Endothelial cell of umbilical vein (primary cell): Measurements from ENCODE around the gene SLC6A1. TPM values are rescaled to one million over a fixed set of nuclear protein-coding genes. Genes with fewer than 3 reads are reported as not detected.

Source experiments
- BruUV-seq: library from RNA; stranded (reverse); fragments of 400-500 nt; replicated peaks from 2 replicates; lab custom pipeline; 2021; lab: Mats Ljungman, UMichigan
- CTCF ChIA-PET: fragments of 300-600, 350-600 bp; sonication (Branson Sonifier 250); formaldehyde crosslinking; loops from one replicate; lab custom pipeline; 2021; ENCODE audit warnings: antibody characterized with exemption, inconsistent platforms; lab: Charles Lee
- POLR2A ChIA-PET: fragments of 300-600, 350-600 bp; sonication (Branson Sonifier 250); formaldehyde crosslinking; loops from one replicate; lab custom pipeline; 2021; ENCODE audit warnings: antibody characterized with exemption, inconsistent platforms; lab: Charles Lee
- DNase-seq: peaks from one replicate; pipeline ENCODE4 v3.0.0-alpha.2; 2011; ENCODE audit warnings: low read depth, low spot score
- FAIRE-seq: peaks from 2 replicates; lab custom pipeline; 2011; peaks lifted over from hg19 to GRCh38; lab: Jason Lieb, UNC
- H2AFZ ChIP-seq: 2 replicates; pipeline ENCODE4 v1.6.0; 2012; ENCODE audit warnings: low read depth, low read length, control low read depth, inconsistent platforms
- H3K27ac ChIP-seq: 2 replicates; pipeline ENCODE4 v1.5.1; 2011; ENCODE audit warnings: low read depth, mild to moderate bottlenecking, control low read depth, low read length, moderate library complexity; ENCODE audit not compliant: insufficient read depth
- H3K27me3 ChIP-seq, 2 experiments: 2 replicates each; pipeline versions ENCODE4 v1.6.0 to v1.6.1; 2011; ENCODE audit warnings: low read length in 2 of 2, mixed read lengths in 1 of 2; ENCODE audit not compliant: control insufficient read depth in 2 of 2, insufficient read depth in 2 of 2
- H3K36me3 ChIP-seq, 2 experiments: 2 replicates in 1 of 2; 3 replicates in 1 of 2; pipeline ENCODE4 v1.5.1; 2011; ENCODE audit warnings: low read length in 2 of 2, mild to moderate bottlenecking in 1 of 2, moderate library complexity in 1 of 2; ENCODE audit not compliant: control insufficient read depth in 2 of 2, insufficient read depth in 2 of 2; ENCODE audit errors: extremely low read depth in 1 of 2
- H3K4me1 ChIP-seq: 3 replicates; pipeline ENCODE4 v1.5.1; 2011; ENCODE audit warnings: mild to moderate bottlenecking, low read length; ENCODE audit not compliant: control insufficient read depth, insufficient read depth; ENCODE audit errors: extremely low read depth
- H3K4me2 ChIP-seq: 2 replicates; pipeline ENCODE4 v1.6.1; 2011; ENCODE audit warnings: low read length, control low read depth, mixed read lengths; ENCODE audit not compliant: insufficient read depth
- H3K4me3 ChIP-seq, 3 experiments: fragments of 200-600 bp in 1 of 3; sonication (generic), shearing (Covaris generic) in 1 of 3; replicated peaks in 1 of 3; 2 replicates each; pipeline ENCODE4 v1.5.1; 2011 to 2016; ENCODE audit warnings: control low read depth in 3 of 3, low read length in 3 of 3, mild to moderate bottlenecking in 2 of 3, inconsistent platforms in 1 of 3, low read depth in 1 of 3, moderate library complexity in 1 of 3; ENCODE audit not compliant: insufficient read depth in 1 of 3
- H3K79me2 ChIP-seq: 2 replicates; pipeline ENCODE4 v1.6.0; 2012; ENCODE audit warnings: low read length, inconsistent platforms; ENCODE audit not compliant: control insufficient read depth, insufficient read depth
- H3K9ac ChIP-seq: replicated peaks from 2 replicates; pipeline ENCODE3; 2011; ENCODE audit warnings: low read length, control low read depth; ENCODE audit not compliant: insufficient read depth; ENCODE audit errors: extremely low read depth
- H3K9me1 ChIP-seq: replicated peaks from 3 replicates; pipeline ENCODE4 v1.6.0; 2011; ENCODE audit warnings: mild to moderate bottlenecking, low read length; ENCODE audit not compliant: control insufficient read depth, insufficient read depth; ENCODE audit errors: extremely low read depth
- H3K9me3 ChIP-seq: replicated peaks from 2 replicates; pipeline ENCODE4 v1.5.1; 2012; ENCODE audit warnings: low read length, inconsistent platforms; ENCODE audit not compliant: control insufficient read depth, insufficient read depth
- H4K20me1 ChIP-seq: replicated peaks from 2 replicates; pipeline ENCODE3; 2011; ENCODE audit warnings: mild to moderate bottlenecking, low read length; ENCODE audit not compliant: control insufficient read depth, insufficient read depth; ENCODE audit errors: extremely low read depth
- EZH2 ChIP-seq: IDR thresholded peaks from 2 replicates; pipeline ENCODE4 v1.6.1; 2012; ENCODE audit warnings: borderline replicate concordance, low read depth, mild to moderate bottlenecking, moderate library complexity, low read length, inconsistent platforms; ENCODE audit not compliant: severe bottlenecking
- FOS ChIP-seq: IDR thresholded peaks from 2 replicates; pipeline ENCODE4 v1.6.1; 2011; ENCODE audit warnings: mild to moderate bottlenecking, low read length, moderate library complexity, borderline replicate concordance; ENCODE audit not compliant: insufficient read depth
- GATA2 ChIP-seq: IDR thresholded peaks from 2 replicates; pipeline ENCODE4 v1.7.0; 2011; ENCODE audit warnings: low read depth, mild to moderate bottlenecking, moderate library complexity, mixed read lengths, low read length; ENCODE audit not compliant: insufficient read length, insufficient read depth
- JUN ChIP-seq: IDR thresholded peaks from 2 replicates; pipeline ENCODE4 v1.6.1; 2011; ENCODE audit warnings: borderline replicate concordance, low read depth; ENCODE audit not compliant: insufficient read length, insufficient read depth
- MYC ChIP-seq: IDR thresholded peaks from one replicate; pipeline ENCODE4 v1.6.1; 2011; ENCODE audit warnings: mild to moderate bottlenecking, low read depth, low read length
- POLR2A ChIP-seq: IDR thresholded peaks from 2 replicates; pipeline ENCODE4 v1.6.1; 2012; ENCODE audit warnings: low read depth, mild to moderate bottlenecking, control low read depth, low read length
- POLR2AphosphoS5 ChIP-seq: IDR thresholded peaks from 2 replicates; pipeline ENCODE4 v1.6.1; 2012; ENCODE audit warnings: low read depth, mild to moderate bottlenecking, control low read depth, low read length, moderate library complexity; ENCODE audit not compliant: insufficient read depth
- dilution Hi-C: fragments of 300-500 bp; cut with MboI; formaldehyde crosslinking; loops from one replicate; pipeline ENCODE4 v1.15.0; 2019; ENCODE audit warnings: low sequenced_read_pairs; ENCODE audit not compliant: extremely low pct_ligation_motif_present
- intact Hi-C: fragments of 100-400 bp; cut with micrococcal nuclease; formaldehyde crosslinking; loops from one replicate; pipeline ENCODE4 v1.10.0; 2022
- polyA plus RNA-seq, 4 experiments: library from polyadenylated mRNA; depleted of rRNA in 3 of 4; stranded (reverse) in 3 of 4; unstranded in 1 of 4; fragments of >200 nt; gene quantifications; 2 replicates each; pipeline versions ENCODE4 v1.2.1 to v1.2.3, GENCODE V29; 2011 to 2012; ENCODE audit warnings: missing spikeins in 1 of 4
- total RNA-seq: library from RNA; stranded (reverse); gene quantifications from 2 replicates; pipeline ENCODE4 v1.2.3, GENCODE V29; 2021
- TF ChIP-seq, protein P1 (sequence below), 2 donors: IDR thresholded peaks; 1 replicate in 1 of 2; 2 replicates in 1 of 2; pipeline ENCODE4 v1.5.1; 2011; ENCODE audit warnings: low read length in 2 of 2, mild to moderate bottlenecking in 2 of 2, moderate library complexity in 2 of 2, control low read depth in 1 of 2, inconsistent platforms in 1 of 2, low read depth in 1 of 2; ENCODE audit not compliant: insufficient read depth in 1 of 2; ENCODE audit errors: extremely low read depth in 1 of 2
- TF ChIP-seq, protein P2 (sequence below): IDR thresholded peaks from 2 replicates; pipeline ENCODE4 v1.6.1; 2011; ENCODE audit not compliant: insufficient read depth, insufficient read length

Gene SLC6A1
- total and polyA plus RNA-seq, 2 donors (not counting 3 experiments of a cell fraction or from before 2014, with no cell fraction given) = not detected

DNA sequence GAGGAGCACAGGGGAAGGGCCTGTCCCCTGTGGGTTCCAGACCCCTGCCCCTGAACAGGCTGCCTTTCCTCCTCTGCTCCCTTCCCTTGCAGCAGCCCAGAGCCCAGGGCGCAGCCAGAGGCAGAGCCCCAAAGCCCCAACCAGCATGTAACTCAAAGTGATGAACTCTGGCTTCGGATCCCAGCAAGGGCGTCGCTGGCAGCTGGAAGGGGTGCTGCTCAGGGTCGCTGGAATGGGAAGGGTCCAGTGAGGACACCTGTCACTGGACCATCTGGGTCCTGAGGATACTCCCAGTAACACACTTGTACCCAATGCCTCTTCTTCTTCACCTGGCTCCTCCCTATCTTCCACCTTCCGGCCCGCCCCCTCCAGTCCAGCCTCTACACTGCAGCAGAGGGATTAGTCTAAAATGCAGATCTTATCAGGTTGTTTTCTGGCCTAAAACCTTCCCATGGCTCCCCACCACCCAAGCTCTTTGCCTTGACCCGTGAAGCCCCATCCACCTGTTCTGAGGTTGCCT lies 64.0 kb downstream of the SLC6A1 start:
- intact Hi-C loops = no loop called here
- POLR2A ChIA-PET = no interaction called here

More for the DNA sequence above, 64.0 kb downstream of the SLC6A1 start:
- Histone ChIP-seq H3K9me3 (no peaks in the 10 kb centered on the region), H2AFZ (no peak overlapping the region), H3K36me3 (no peaks in the 10 kb centered on the region), H3K27ac (no peak overlapping the region), H3K27me3 (peaks cover 2 to 9% of the 10 kb centered on the region in 2 experiments), H4K20me1 (no peaks in the 10 kb centered on the region), H3K79me2 (no peaks in the 10 kb centered on the region), H3K9ac (no peak overlapping the region), H3K4me3 (no peak overlapping the region), H3K9me1 (no peaks in the 10 kb centered on the region), H3K4me2 (no peak overlapping the region), H3K4me1 (no peaks in the 10 kb centered on the region)
- DNase-seq = no peak
- dilution Hi-C loops = no loop called here
- BruUV-seq = no TSS peak
- no peak for TF ChIP-seq GATA2
- TF ChIP-seq POLR2AphosphoS5 = no peak
- no peak for TF ChIP-seq EZH2
- TF ChIP-seq POLR2A = no peak
- TF ChIP-seq, protein P1, sequence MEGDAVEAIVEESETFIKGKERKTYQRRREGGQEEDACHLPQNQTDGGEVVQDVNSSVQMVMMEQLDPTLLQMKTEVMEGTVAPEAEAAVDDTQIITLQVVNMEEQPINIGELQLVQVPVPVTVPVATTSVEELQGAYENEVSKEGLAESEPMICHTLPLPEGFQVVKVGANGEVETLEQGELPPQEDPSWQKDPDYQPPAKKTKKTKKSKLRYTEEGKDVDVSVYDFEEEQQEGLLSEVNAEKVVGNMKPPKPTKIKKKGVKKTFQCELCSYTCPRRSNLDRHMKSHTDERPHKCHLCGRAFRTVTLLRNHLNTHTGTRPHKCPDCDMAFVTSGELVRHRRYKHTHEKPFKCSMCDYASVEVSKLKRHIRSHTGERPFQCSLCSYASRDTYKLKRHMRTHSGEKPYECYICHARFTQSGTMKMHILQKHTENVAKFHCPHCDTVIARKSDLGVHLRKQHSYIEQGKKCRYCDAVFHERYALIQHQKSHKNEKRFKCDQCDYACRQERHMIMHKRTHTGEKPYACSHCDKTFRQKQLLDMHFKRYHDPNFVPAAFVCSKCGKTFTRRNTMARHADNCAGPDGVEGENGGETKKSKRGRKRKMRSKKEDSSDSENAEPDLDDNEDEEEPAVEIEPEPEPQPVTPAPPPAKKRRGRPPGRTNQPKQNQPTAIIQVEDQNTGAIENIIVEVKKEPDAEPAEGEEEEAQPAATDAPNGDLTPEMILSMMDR (IDR thresholded peaks at IDR 0.05; ENCODE audit: extremely low read depth in 1 of 2, insufficient read depth in 1 of 2, low read depth in 1 of 2, low read length in 2 of 2) = no peak
- no peak for TF ChIP-seq FOS
- no peak for TF ChIP-seq MYC
- TF ChIP-seq, protein P2, sequence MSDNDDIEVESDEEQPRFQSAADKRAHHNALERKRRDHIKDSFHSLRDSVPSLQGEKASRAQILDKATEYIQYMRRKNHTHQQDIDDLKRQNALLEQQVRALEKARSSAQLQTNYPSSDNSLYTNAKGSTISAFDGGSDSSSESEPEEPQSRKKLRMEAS = no peak
- no peak for TF ChIP-seq JUN
- no peak for FAIRE-seq
- CTCF ChIA-PET = interaction anchor here (1.4 to 5.6 kb wide), 3 partner anchors 105 to 115 kb away, joined by 3 to 125 read pairs (median 4); no protein-coding TSS in a partner anchor
